ENCODE measurements around the gene FAM219A.

DNA sequence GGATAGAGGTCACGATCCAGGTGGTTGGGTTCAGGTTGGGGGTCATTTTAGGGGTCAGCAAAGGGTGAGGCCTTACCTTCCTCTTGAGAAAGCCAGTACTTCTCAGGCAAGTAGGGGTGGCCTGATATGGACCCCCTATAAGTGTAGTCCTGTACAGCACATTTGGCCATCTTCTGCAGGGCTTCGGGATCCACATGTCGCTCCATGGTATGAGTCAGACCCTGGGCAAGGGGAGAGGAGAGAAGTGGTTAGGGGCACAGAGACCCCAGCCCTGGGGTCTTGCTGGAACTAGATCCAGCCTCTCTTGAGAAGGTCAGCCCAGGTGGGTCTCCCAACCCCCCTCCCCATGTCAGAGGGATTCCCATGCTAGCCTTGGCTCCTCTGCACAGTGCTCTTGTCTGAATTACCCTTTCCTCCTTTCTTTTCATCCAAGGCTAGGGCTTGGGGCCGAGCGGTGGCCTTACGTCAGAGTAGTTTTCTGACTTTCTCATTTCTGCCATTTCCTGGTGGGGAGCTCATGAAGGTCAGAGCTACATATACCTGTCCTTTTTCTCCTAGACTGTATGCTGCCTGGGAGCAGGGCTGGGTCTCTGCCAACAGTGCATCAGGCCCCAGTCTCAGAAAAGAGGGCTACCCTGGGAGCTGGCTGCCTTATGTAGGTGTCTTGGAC lies 72.7 kb downstream of the FAM219A start:
- TF ChIP-seq, protein P1, sequence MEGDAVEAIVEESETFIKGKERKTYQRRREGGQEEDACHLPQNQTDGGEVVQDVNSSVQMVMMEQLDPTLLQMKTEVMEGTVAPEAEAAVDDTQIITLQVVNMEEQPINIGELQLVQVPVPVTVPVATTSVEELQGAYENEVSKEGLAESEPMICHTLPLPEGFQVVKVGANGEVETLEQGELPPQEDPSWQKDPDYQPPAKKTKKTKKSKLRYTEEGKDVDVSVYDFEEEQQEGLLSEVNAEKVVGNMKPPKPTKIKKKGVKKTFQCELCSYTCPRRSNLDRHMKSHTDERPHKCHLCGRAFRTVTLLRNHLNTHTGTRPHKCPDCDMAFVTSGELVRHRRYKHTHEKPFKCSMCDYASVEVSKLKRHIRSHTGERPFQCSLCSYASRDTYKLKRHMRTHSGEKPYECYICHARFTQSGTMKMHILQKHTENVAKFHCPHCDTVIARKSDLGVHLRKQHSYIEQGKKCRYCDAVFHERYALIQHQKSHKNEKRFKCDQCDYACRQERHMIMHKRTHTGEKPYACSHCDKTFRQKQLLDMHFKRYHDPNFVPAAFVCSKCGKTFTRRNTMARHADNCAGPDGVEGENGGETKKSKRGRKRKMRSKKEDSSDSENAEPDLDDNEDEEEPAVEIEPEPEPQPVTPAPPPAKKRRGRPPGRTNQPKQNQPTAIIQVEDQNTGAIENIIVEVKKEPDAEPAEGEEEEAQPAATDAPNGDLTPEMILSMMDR (IDR thresholded peaks at IDR 0.05; ENCODE audit: low read depth, low read length) = no peak
- TF ChIP-seq, protein P2, sequence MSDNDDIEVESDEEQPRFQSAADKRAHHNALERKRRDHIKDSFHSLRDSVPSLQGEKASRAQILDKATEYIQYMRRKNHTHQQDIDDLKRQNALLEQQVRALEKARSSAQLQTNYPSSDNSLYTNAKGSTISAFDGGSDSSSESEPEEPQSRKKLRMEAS (IDR thresholded peaks at IDR 0.05; ENCODE audit: low read depth, low read length) = no peak
- no peak for TF ChIP-seq POLR2A (IDR thresholded peaks at IDR 0.05; ENCODE audit: extremely low read depth, insufficient read length)
